ENCODE measurements around the gene VCX3A. TPM values are rescaled to one million over a fixed set of nuclear protein-coding genes. Genes with fewer than 3 reads are reported as not detected.

The VCX3A gene
- total RNA-seq, 2 donors from 2014 or later: not detected

DNA sequence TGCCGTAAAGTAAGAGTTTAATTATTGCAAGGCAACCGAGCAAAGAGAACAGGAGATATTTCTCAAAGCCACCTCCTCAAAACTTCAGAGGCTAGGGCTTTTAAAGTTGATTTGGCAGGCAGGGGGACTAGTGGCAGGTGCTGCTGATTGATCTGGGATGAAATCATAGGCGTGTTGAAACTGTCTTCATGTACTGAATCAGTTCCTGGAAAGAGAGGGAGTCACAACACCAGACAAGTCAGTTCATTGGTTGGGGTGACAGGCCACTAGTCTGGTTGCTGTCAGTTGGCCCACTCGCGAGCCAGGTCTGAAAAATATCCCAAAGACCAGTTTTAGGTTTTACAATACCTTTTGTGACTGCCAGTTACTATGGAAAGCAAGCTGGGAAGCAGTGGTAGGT, 10.8 kb upstream of the VCX3A start:
- Histone ChIP-seq H3K27me3 (no peaks in the 10 kb centered on the region), H3K27ac (no peak overlapping the region), H3K9ac (ENCODE audit: low read depth in 2 of 2, low read length in 2 of 2) (no peak overlapping the region), H3K4me1 (no peaks in the 10 kb centered on the region), H3K4me3 (no peak overlapping the region), H3K9me3 (no peaks in the 10 kb centered on the region), H3K36me3 (no peaks in the 10 kb centered on the region)
- no peak for DNase-seq
- TF ChIP-seq, protein P1, sequence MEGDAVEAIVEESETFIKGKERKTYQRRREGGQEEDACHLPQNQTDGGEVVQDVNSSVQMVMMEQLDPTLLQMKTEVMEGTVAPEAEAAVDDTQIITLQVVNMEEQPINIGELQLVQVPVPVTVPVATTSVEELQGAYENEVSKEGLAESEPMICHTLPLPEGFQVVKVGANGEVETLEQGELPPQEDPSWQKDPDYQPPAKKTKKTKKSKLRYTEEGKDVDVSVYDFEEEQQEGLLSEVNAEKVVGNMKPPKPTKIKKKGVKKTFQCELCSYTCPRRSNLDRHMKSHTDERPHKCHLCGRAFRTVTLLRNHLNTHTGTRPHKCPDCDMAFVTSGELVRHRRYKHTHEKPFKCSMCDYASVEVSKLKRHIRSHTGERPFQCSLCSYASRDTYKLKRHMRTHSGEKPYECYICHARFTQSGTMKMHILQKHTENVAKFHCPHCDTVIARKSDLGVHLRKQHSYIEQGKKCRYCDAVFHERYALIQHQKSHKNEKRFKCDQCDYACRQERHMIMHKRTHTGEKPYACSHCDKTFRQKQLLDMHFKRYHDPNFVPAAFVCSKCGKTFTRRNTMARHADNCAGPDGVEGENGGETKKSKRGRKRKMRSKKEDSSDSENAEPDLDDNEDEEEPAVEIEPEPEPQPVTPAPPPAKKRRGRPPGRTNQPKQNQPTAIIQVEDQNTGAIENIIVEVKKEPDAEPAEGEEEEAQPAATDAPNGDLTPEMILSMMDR (IDR thresholded peaks at IDR 0.05): no peak
- intact Hi-C loops (cut with DNase I): no loop called here

DNA sequence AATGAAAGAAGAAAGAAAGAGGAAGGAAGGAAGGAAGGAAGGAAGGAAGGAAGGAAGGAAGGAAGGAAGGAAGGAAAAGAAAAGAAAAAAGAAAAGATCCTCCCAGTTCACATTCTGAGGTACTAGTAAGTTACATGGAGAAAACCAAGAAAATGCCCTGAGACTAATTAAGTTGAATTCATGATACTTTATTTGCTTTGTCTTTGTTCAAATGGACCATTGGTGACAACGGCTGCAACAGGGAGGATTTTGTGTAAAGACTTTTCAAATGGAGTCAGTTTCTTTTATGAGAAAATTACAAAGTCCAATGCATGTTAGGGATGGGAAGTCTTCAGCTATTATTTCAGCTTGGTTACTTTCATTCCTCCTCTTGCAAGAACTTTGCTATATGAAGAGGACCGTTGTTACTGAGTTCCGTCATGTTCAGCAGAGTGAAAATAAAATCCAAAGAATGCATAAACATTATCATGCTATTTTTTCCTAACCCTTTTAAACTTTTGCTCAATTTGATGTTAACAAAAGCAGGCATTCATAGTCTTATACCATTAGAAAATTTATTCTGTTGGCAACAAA, 8.3 kb downstream of the VCX3A start:
- DNase-seq: no peak
- intact Hi-C loops (cut with DNase I): no loop called here

DNA sequence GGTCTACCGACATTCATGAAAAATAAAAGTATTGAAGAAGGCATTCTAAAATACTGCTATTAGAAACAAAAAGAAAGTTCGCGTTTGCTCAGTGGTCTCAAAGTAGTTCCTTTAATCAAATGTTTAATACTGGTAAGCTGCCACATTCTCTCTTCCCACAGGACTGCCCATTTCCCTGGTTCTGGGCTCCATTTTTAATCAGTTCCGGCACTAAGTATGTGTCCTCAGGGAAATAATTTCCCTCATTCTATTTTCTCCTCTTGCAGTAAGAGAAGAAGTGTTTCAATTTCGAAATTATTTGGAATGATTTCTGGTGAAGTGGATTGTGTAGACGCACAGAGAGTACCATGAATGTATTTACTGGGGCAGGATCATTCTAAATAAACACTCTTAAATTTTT, 17.5 kb downstream of the VCX3A start:
- no peaks in the 10 kb centered on the region for H3K36me3 ChIP-seq
- H3K9me3 ChIP-seq: no peaks in the 10 kb centered on the region
- TF ChIP-seq, protein P1 (IDR thresholded peaks at IDR 0.05): no peak
- no peak overlapping the region for H3K9ac ChIP-seq (ENCODE audit: low read depth in 2 of 2, low read length in 2 of 2)
- no peak overlapping the region for H3K4me3 ChIP-seq
- intact Hi-C loops (cut with DNase I): no loop called here
- DNase-seq: no peak
- no peaks in the 10 kb centered on the region for H3K4me1 ChIP-seq
- no peak overlapping the region for H3K27ac ChIP-seq
- H3K27me3 ChIP-seq: no peaks in the 10 kb centered on the region

More for the DNA sequence above, 8.3 kb downstream of the VCX3A start:
- H3K4me3 ChIP-seq: no peak overlapping the region
- no peaks in the 10 kb centered on the region for H3K4me1 ChIP-seq
- TF ChIP-seq, protein P1 (IDR thresholded peaks at IDR 0.05): no peak
- no peaks in the 10 kb centered on the region for H3K36me3 ChIP-seq
- no peak overlapping the region for H3K27ac ChIP-seq
- H3K27me3 ChIP-seq: no peaks in the 10 kb centered on the region
- H3K9ac ChIP-seq (ENCODE audit: low read depth in 2 of 2, low read length in 2 of 2): no peak overlapping the region
- H3K9me3 ChIP-seq: no peaks in the 10 kb centered on the region

DNA sequence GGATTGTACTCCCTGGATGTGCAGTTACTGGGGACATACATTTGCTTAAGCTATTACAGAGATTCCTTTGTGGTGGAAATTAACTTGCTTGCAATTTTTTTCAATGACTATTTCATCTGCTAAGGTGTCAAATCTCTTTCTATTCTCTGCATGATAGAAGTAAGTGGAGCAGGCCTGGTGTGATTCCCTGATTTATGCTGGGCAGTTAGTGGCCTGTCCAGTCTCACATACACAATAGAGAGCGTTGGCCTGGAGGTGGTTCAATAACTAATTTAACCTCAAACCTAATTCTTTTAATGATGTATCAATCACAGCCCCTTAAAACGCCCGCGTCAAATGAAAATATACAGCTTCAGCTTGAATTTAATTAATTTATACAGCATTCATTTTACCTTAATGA, 28.5 kb downstream of the VCX3A start:
- Histone ChIP-seq H3K4me1 (no peaks in the 10 kb centered on the region), H3K9ac (ENCODE audit: low read depth in 2 of 2, low read length in 2 of 2) (no peak overlapping the region), H3K4me3 (no peak overlapping the region), H3K36me3 (no peaks in the 10 kb centered on the region), H3K27ac (no peak overlapping the region), H3K27me3 (no peaks in the 10 kb centered on the region), H3K9me3 (no peaks in the 10 kb centered on the region)
- DNase-seq: no peak
- TF ChIP-seq, protein P1 (IDR thresholded peaks at IDR 0.05): no peak
- intact Hi-C loops (cut with DNase I): no loop called here

DNA sequence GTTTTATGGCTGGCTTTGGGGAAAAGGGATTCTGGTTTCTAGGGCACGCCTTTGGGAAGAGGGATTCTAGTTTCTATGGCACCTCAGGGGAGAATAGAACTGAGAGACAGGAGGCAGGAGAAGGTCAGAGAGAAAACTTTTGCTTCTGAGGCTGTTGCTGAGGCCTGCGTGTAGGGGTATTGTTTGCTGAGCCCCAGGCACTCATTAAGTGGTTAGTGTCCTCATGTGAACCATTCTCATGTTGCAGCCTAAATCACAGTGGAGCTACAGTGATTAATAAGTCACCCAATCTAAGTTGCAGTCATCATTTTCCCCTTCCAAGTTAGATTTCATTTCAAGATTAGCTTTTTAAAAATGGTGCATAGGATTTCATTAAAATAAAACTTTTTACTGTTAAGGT, 29.0 kb downstream of the VCX3A start:
- Histone ChIP-seq H3K4me3 (no peak overlapping the region), H3K27ac (no peak overlapping the region), H3K4me1 (no peaks in the 10 kb centered on the region), H3K36me3 (no peaks in the 10 kb centered on the region), H3K9ac (ENCODE audit: low read depth in 2 of 2, low read length in 2 of 2) (no peak overlapping the region), H3K27me3 (no peaks in the 10 kb centered on the region), H3K9me3 (no peaks in the 10 kb centered on the region)
- no peak for DNase-seq
- intact Hi-C loops (cut with DNase I): no loop called here
- TF ChIP-seq, protein P1 (IDR thresholded peaks at IDR 0.05): no peak
